SK-N-SH treated with all-trans-retinoic acid at 6 μM for 48 hours (cell line): ENCODE data around the gene SEMA3F.
A peak's percentile ranks its signal among the peaks of the same experiment; 100 is the strongest.

ENCODE experiments used
- ATAC-seq: fragments of 200-7000 bp; cut with Tn5 transposase; 3 replicates; pipeline ENCODE4 v1.9.1; 2020; ENCODE audit warnings: mild to moderate bottlenecking, moderate library complexity
- ARNTL ChIP-seq: fragments of 450-650 bp; formaldehyde crosslinking; IDR thresholded peaks from 2 replicates; pipeline ENCODE4 v1.5.0; 2020; ENCODE audit warnings: low read depth, mild to moderate bottlenecking, moderate library complexity, borderline replicate concordance
- BACH2 ChIP-seq: fragments of 250-450 bp; sonication (Bioruptor Pico); IDR thresholded peaks from 2 replicates; pipeline ENCODE4 v1.9.0; 2021; ENCODE audit warnings: mild to moderate bottlenecking, borderline replicate concordance
- CREB5 ChIP-seq: fragments of 250-450 bp; sonication (Bioruptor Pico); IDR thresholded peaks from 2 replicates; pipeline ENCODE4 v1.5.1; 2020; ENCODE audit warnings: low read depth, mild to moderate bottlenecking, moderate library complexity
- CSDC2 ChIP-seq: fragments of 250-450 bp; sonication (Bioruptor Pico); IDR thresholded peaks from 2 replicates; pipeline ENCODE4 v1.5.0; 2020; ENCODE audit warnings: mild to moderate bottlenecking, moderate library complexity
- CSRNP3 ChIP-seq: fragments of 250-450 bp; sonication (Bioruptor Pico); IDR thresholded peaks from 2 replicates; pipeline ENCODE4 v1.5.1; 2021; ENCODE audit warnings: mild to moderate bottlenecking, moderate library complexity
- ESRRG ChIP-seq: fragments of 250-450 bp; sonication (Bioruptor Pico); IDR thresholded peaks from 2 replicates; pipeline ENCODE4 v1.6.1; 2021; ENCODE audit warnings: mild to moderate bottlenecking
- GLIS3 ChIP-seq: fragments of 250-450 bp; sonication (Bioruptor Pico); IDR thresholded peaks from 2 replicates; pipeline ENCODE4 v1.5.0; 2020; ENCODE audit warnings: mild to moderate bottlenecking, moderate library complexity
- OSR1 ChIP-seq: fragments of 250-450 bp; sonication (Bioruptor Pico); IDR thresholded peaks from 2 replicates; pipeline ENCODE4 v1.8.0; 2022; ENCODE audit warnings: moderate library complexity, mild to moderate bottlenecking, inconsistent platforms
- POU6F1 ChIP-seq: fragments of 250-450 bp; sonication (Bioruptor Pico); IDR thresholded peaks from 2 replicates; pipeline ENCODE4 v1.8.0; 2021; ENCODE audit warnings: low read depth, mild to moderate bottlenecking, moderate library complexity, borderline replicate concordance
- PPARA ChIP-seq: fragments of 250-450 bp; sonication (Bioruptor Pico); IDR thresholded peaks from 2 replicates; pipeline ENCODE4 v1.5.0; 2020; ENCODE audit warnings: mild to moderate bottlenecking, borderline replicate concordance
- RARB ChIP-seq: fragments of 250-450 bp; sonication (Bioruptor Pico); IDR thresholded peaks from 2 replicates; pipeline ENCODE4 v1.8.0; 2021; ENCODE audit warnings: mild to moderate bottlenecking, moderate library complexity
- SNAI2 ChIP-seq: fragments of 250-450 bp; sonication (Bioruptor Pico); IDR thresholded peaks from 2 replicates; pipeline ENCODE4 v1.5.0; 2020; ENCODE audit warnings: mild to moderate bottlenecking, moderate library complexity
- TCF4 ChIP-seq: fragments of 250-450 bp; sonication (Bioruptor Pico); IDR thresholded peaks from 2 replicates; pipeline ENCODE4 v1.8.0; 2021; ENCODE audit warnings: mild to moderate bottlenecking, moderate library complexity, borderline replicate concordance
- TOX ChIP-seq: fragments of 250-450 bp; sonication (Bioruptor Pico); IDR thresholded peaks from 2 replicates; pipeline ENCODE4 v1.8.0; 2021; ENCODE audit warnings: mild to moderate bottlenecking, moderate library complexity, borderline replicate concordance
- TSHZ2 ChIP-seq: fragments of 250-450 bp; sonication (Bioruptor Pico); IDR thresholded peaks from 2 replicates; pipeline ENCODE4 v1.5.0; 2020; ENCODE audit warnings: mild to moderate bottlenecking, moderate library complexity
- ZC3H10 ChIP-seq: fragments of 250-450 bp; sonication (Bioruptor Pico); IDR thresholded peaks from 2 replicates; pipeline ENCODE4 v1.5.1; 2021; ENCODE audit warnings: mild to moderate bottlenecking, moderate library complexity
- ZFP3 ChIP-seq: fragments of 250-450 bp; sonication (Bioruptor Pico); IDR thresholded peaks from 2 replicates; pipeline ENCODE4 v1.5.0; 2020; ENCODE audit warnings: mild to moderate bottlenecking, moderate library complexity
- ZFP30 ChIP-seq: fragments of 450-650 bp; formaldehyde crosslinking; IDR thresholded peaks from 2 replicates; pipeline ENCODE4 v1.5.0; 2022; ENCODE audit warnings: mild to moderate bottlenecking, moderate library complexity
- ZNF565 ChIP-seq: fragments of 450-650 bp; formaldehyde crosslinking; conservative IDR thresholded peaks from 2 replicates; pipeline ENCODE4 v1.5.0; 2020; ENCODE audit warnings: low read depth, mild to moderate bottlenecking, moderate library complexity
- ZNF70 ChIP-seq: fragments of 450-650 bp; formaldehyde crosslinking; IDR thresholded peaks from 2 replicates; pipeline ENCODE4 v1.5.0; 2020; ENCODE audit warnings: mild to moderate bottlenecking, moderate library complexity
- ZNF8 ChIP-seq: fragments of 450-650 bp; formaldehyde crosslinking; IDR thresholded peaks from 2 replicates; pipeline ENCODE4 v1.5.0; 2020; ENCODE audit warnings: mild to moderate bottlenecking, moderate library complexity

Gene SEMA3F

DNA sequence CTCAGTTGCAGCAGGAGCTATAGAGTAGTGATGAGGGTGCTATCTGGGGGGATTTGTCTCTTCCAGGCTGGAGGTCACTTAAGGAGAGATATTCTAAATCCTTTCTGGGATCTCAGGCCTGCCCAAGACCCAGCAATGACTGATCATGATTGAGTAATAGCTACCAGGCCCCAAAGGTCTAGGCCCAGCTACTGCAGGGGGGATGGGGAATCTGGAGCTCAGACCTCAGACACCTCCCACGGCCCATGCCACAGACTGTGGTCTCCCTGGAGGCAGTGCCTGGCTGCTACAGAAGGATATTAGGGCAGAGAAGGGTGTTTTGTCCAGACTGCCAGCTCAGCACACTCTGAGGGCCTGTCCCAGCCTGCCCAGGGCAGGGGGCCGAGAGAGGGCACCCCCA, 56.8 kb downstream of the SEMA3F start:
- no peak; the same call in 2 of the 3 replicates for ATAC-seq
- TF ChIP-seq RARB (CRISPR knock-in tag) (no peak), TSHZ2 (CRISPR knock-in tag) (no peak), CREB5 (CRISPR knock-in tag) (no peak), TCF4 (no peak), ZNF70 (CRISPR knock-in tag) (no peak), ZC3H10 (no peak), ARNTL (CRISPR knock-in tag) (no peak), ZFP30 (CRISPR knock-in tag) (no peak), PPARA (CRISPR knock-in tag) (no peak), OSR1 (no peak), POU6F1 (CRISPR knock-in tag) (no peak), BACH2 (no peak), ZFP3 (CRISPR knock-in tag) (no peak), SNAI2 (CRISPR knock-in tag) (no peak), ESRRG (CRISPR knock-in tag) (no peak)

DNA sequence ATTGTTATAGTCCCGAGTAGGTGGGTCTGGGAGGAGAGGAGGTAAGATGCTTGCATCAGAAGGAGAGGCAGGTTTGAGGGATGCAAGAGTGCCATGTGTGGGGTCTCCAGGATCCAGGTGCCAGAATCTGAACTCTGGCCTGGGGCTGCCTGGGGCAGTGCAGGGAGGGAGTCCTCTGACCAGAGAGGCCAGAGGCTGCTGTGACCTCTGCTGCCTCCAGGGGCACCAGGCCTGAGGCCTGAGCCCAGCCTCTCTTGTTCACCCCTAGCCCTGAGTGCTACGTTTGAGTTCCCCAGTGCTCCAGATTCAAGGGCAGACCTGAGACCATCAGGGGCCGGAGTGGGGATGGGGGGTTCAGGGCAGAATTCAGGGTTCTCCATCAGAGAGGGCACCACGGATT, 57.4 kb downstream of the SEMA3F start:
- no peak for TF ChIP-seq BACH2
- TF ChIP-seq POU6F1 (CRISPR knock-in tag), result no peak
- TF ChIP-seq PPARA (CRISPR knock-in tag), result no peak
- no peak for TF ChIP-seq ZNF8 (CRISPR knock-in tag)
- no peak for TF ChIP-seq RARB (CRISPR knock-in tag)
- no peak for TF ChIP-seq ZNF565
- no peak for TF ChIP-seq TCF4
- TF ChIP-seq GLIS3 (CRISPR knock-in tag), result no peak
- no peak for TF ChIP-seq OSR1
- no peak for TF ChIP-seq TOX (CRISPR knock-in tag)
- ATAC-seq, result peak; percentile 56

DNA sequence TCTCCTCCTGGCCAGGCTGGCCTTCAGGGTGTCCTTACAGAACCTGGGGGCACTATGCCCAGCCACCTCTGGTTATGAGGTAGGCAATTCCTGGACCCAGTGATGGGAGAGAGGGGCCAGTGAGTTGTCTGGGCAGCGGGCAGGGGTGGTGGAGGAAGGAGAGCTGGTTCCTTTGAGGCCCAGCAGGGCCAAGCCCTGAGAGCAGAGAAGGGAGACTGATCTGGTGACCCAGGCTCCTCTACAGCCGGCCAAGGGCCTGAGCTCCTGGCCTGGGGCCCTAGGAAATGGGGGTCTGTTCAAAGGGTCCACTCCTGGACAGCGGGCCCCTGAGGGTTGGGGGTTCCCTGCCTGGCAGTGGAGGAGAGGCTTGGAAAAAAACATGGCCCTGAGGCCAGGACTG, 57.8 kb downstream of the SEMA3F start:
- TF ChIP-seq PPARA (CRISPR knock-in tag) (no peak), BACH2 (no peak), ZFP3 (CRISPR knock-in tag) (no peak), ZNF8 (CRISPR knock-in tag) (no peak), CSRNP3 (CRISPR knock-in tag) (no peak), RARB (CRISPR knock-in tag) (no peak), CREB5 (CRISPR knock-in tag) (no peak), ZFP30 (CRISPR knock-in tag) (no peak), TCF4 (no peak), POU6F1 (CRISPR knock-in tag) (no peak), CSDC2 (CRISPR knock-in tag) (no peak)
- ATAC-seq, result no peak
